NCI-H82 treated with DMSO at 0.1 percent for 48 hours (cell line): ENCODE results near the gene SMNDC1.
"Not testable (repeated sequence)": the region's sequence is repeated elsewhere in the genome, so short reads cannot be mapped to it uniquely, and the experiment has no call there.

ENCODE experiments used
- DNase-seq: peaks from one replicate; lab custom pipeline; 2025; ENCODE audit not compliant: unreplicated experiment; lab: John Stamatoyannopoulos, UW

Gene SMNDC1

GRCh38 chr10:110304780-110305421, at the start of gene SMNDC1:
SMNDC1 (minus strand) TSS chr10:110304920; CDS start chr10:110303587, 1,333 bp downstream.
- DNase-seq: peak; percentile 90

GRCh38 chr10:110354322-110354766, 49.6 kb upstream of the SMNDC1 start:
- peak; percentile 34 for DNase-seq

GRCh38 chr10:110353244-110354119, 48.8 kb upstream of the SMNDC1 start:
- DNase-seq: no peak

- DNase-seq: no peak
Observed at GRCh38 chr10:110352930-110353243, 48.2 kb upstream of the SMNDC1 start.

- no peak for DNase-seq
Observed at GRCh38 chr10:110350812-110351211, 46.1 kb upstream of the SMNDC1 start.

- DNase-seq: no peak
Observed at GRCh38 chr10:110349831-110350230, 45.1 kb upstream of the SMNDC1 start.

GRCh38 chr10:110349386-110349785, 44.7 kb upstream of the SMNDC1 start:
- DNase-seq: no peak

GRCh38 chr10:110348336-110348735, 43.6 kb upstream of the SMNDC1 start:
- no peak for DNase-seq

- no peak for DNase-seq
Observed at GRCh38 chr10:110346914-110347313, 42.2 kb upstream of the SMNDC1 start.

GRCh38 chr10:110345286-110345685, 40.6 kb upstream of the SMNDC1 start:
- DNase-seq: no peak

GRCh38 chr10:110344622-110345021, 39.9 kb upstream of the SMNDC1 start:
- DNase-seq: no peak

GRCh38 chr10:110343947-110344346, 39.2 kb upstream of the SMNDC1 start:
- no peak for DNase-seq

- no peak for DNase-seq
Observed at GRCh38 chr10:110340816-110341215, 36.1 kb upstream of the SMNDC1 start.

- DNase-seq: no peak
Observed at GRCh38 chr10:110340122-110340521, 35.4 kb upstream of the SMNDC1 start.

GRCh38 chr10:110337906-110338305, 33.2 kb upstream of the SMNDC1 start:
- no peak for DNase-seq

GRCh38 chr10:110337401-110337800, 32.7 kb upstream of the SMNDC1 start:
- no peak for DNase-seq

- DNase-seq: no peak
Observed at GRCh38 chr10:110336111-110336721, 31.5 kb upstream of the SMNDC1 start.

GRCh38 chr10:110335314-110336064, 30.8 kb upstream of the SMNDC1 start:
- no peak for DNase-seq

GRCh38 chr10:110334061-110334656, 29.4 kb upstream of the SMNDC1 start:
- DNase-seq: no peak

- not testable (repeated sequence) for DNase-seq
Observed at GRCh38 chr10:110331226-110331795, 26.6 kb upstream of the SMNDC1 start.
